GM21717 (cell line): ENCODE results near the gene COL9A3.

Experiments
- ATAC-seq: cut with Tn5 transposase; IDR thresholded peaks from one replicate; pipeline ENCODE4 v1.9.1; 2021; ENCODE audit warnings: mild to moderate bottlenecking, moderate library complexity; ENCODE audit not compliant: unreplicated experiment

Gene COL9A3

DNA sequence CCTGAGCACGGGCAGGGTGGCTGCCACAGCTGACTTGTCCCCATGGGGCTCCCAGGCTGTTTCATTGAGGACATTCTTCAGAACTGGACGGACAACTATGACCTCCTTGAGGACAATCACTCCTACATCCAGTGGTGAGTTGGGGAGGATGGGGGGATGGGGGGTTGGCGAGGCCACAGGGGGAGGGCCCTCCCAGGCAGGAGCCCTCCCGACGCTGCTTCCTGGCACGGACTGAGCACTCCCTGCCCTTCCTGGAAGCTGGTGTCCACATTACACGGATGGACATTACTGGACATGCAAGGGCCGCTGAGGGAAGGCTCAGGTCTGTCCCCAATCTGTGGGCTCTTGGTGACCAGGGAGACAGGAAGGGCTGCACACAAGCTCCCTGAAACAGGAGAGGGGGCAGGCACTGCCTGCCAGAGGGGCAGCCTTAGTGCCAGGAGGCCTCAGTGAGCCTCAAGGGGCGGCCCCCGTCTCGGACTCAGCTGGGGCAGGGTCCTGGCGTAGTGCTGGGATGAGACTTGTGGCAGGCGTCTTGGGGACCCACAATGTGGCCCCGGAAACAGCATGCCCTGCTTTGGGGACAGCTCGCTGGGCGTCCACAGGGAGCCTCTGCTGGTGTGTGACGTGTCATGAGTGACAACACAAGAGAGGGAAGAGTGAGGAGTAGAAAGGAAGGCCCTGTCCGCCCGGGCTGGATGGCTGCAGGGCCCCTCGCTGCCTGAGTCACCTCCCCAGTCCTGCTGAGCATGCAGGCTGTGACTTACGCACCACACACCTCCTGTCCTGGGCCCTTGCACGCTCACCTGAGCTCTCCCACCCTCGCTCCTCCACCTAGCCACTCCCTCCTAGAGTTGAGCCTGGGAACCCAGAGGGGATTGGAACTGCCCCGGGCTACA lies 7.1 kb upstream of the COL9A3 start:
- ATAC-seq: no peak

DNA sequence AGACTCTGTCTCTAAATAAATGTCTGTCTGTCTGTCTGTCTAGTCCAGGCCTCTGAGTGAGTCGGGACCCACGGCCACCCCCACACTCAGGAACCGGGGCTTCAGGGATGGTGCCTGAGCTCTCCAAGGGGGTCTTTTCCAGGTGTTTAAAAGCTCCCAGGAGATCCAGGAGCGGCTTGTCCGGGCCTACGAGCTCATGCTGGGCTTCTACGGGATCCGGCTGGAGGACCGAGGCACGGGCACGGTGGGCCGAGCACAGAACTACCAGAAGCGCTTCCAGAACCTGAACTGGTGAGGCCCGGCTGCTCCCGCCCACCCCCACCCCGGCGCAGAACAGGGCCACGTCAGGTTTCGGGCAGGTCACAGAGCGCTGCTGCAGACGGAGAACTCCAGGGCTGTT lies 5.5 kb upstream of the COL9A3 start:
- ATAC-seq: no peak

GRCh38 chr20:62811720-62812119 lies 5.1 kb upstream of the COL9A3 start:
- ATAC-seq: no peak

DNA sequence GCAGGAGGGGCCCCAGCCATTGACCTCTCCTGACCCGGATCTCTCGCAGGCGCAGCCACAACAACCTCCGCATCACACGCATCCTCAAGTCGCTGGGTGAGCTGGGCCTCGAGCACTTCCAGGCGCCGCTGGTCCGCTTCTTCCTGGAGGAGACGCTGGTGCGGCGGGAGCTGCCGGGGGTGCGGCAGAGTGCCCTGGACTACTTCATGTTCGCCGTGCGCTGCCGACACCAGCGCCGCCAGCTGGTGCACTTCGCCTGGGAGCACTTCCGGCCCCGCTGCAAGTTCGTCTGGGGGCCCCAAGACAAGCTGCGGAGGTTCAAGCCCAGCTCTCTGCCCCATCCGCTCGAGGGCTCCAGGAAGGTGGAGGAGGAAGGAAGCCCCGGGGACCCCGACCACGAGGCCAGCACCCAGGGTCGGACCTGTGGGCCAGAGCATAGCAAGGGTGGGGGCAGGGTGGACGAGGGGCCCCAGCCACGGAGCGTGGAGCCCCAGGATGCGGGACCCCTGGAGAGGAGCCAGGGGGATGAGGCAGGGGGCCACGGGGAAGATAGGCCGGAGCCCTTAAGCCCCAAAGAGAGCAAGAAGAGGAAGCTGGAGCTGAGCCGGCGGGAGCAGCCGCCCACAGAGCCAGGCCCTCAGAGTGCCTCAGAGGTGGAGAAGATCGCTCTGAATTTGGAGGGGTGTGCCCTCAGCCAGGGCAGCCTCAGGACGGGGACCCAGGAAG lies 4.5 kb upstream of the COL9A3 start:
- ATAC-seq: no peak

DNA sequence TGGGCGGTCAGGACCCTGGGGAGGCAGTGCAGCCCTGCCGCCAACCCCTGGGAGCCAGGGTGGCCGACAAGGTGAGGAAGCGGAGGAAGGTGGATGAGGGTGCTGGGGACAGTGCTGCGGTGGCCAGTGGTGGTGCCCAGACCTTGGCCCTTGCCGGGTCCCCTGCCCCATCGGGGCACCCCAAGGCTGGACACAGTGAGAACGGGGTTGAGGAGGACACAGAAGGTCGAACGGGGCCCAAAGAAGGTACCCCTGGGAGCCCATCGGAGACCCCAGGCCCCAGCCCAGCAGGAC lies 4.0 kb upstream of the COL9A3 start:
- ATAC-seq: no peak

DNA sequence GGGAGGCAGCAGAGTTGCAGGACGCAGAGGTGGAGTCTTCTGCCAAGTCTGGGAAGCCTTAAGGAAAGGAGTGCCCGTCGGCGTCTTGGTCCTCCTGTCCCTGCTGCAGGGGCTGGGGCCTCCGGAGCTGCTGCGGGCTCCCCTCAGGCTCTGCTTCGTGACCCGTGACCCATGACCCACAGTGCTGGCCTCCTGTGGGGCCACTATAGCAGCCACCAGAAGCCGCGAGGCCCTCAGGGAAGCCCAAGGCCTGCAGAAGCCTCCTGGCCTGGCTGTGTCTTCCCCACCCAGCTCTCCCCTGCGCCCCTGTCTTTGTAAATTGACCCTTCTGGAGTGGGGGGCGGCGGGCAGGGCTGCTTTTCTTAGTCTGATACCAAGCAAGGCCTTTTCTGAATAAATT lies 3.3 kb upstream of the COL9A3 start:
- ATAC-seq: no peak

- no peak for ATAC-seq
These were observed 2.7 kb upstream of the COL9A3 start for GRCh38 chr20:62814060-62814708.

DNA sequence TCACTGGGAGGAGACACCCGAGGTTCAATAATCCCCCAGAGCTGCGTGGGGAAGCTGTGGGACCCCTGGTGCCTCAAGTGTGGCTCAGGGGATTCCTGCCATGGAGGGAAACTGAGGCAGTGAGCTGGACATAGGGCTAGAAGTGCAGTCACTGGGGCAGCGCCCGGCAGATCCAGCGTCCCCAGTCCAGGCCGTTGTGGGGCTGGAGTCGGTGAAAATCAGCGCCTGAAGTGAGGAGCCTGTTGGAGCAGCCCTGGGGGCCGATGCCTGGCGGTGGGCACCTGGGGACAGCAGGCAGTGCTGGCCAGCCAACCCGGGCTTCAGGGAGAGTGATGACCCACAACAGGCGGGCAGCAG lies 2.2 kb upstream of the COL9A3 start:
- no peak for ATAC-seq

DNA sequence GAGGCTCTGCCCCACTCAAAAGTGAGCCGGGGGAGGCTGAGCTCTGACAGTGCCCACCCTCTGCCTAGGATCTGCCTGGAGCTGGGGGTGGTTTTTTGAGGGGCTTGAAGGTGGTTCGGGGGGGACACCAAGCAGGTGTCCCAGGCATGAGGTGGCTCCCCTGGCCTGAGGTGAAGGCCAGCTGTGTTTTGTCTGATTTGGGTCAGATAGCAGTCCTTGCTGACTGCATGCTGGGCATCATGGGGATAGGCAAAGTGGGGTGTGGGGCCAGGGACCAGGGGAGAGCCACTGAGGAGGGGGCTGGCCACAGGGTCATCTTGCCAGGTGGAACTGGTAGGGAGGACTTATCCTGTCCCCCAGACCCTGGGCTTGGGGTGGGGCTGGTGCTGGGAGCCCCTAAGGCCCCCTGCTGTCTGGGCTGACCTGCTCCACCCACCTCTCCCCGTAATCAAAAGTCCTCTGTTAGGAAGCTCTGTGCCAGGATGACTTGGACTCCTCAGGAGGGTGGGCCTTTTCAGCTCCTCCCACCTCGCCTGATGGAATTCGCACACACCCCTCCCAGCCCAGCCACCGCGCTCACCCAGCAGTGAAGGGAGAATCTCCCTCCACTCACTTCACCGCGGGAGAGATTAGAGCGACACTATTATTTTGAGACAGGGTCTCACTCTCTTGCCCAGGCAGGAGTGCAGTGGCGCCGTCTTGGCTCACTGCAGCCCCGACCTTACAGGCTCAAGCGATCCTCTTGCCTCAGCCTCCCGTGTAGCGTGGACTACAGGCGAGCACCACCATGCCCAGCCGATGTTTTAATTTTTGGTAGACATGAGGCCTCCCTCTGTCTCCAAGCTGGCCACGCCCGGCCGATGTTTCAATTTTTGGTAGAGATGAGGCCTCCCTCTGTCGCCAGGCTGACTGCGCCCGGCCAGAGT lies 1.5 kb upstream of the COL9A3 start:
- no peak for ATAC-seq

- no peak for ATAC-seq
These were observed 593 bp upstream of the COL9A3 start for GRCh38 chr20:62816031-62816883.

GRCh38 chr20:62817975-62818591 lies 1.2 kb downstream of the COL9A3 start:
- ATAC-seq: no peak

- no peak for ATAC-seq
These were observed 2.0 kb downstream of the COL9A3 start for GRCh38 chr20:62818592-62819493.

GRCh38 chr20:62819494-62820174 lies 2.8 kb downstream of the COL9A3 start:
- ATAC-seq: no peak

DNA sequence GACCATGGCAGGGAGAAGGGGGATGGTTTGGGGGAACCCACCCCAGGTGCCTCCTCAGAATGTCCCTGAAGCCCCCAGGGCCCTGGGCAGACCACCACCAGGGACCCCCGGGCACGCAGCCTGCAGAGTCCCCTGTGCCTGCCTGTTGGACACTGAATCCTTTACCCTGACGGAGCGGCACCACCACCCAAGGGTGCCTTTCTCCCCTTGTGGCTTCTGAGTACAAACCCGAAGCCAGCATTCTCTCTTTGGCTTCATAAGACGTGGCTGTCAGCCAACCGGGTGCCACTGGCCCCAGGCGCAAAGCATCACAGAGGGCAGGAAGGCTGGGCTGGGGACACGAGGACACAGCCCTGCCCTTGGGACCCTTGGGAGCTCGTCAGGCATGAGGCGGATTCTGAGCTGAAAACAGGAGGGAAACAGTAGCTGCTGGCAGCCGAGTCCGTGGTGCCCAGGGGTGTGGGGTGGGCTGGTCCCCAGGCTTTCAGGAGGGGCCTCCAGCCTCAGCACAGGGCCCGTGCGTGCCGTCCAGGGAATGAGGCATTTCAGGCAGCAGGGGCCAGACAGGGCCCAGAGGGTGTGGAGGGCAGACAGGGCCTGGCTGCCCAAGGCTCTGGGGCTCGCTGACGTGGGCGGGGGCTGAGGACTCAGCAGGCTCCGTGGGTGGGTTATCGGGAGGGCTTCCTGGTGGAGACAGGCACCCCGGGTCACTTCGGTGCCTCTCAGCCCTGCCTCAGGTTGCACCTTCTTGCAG lies 3.5 kb downstream of the COL9A3 start:
- no peak for ATAC-seq

DNA sequence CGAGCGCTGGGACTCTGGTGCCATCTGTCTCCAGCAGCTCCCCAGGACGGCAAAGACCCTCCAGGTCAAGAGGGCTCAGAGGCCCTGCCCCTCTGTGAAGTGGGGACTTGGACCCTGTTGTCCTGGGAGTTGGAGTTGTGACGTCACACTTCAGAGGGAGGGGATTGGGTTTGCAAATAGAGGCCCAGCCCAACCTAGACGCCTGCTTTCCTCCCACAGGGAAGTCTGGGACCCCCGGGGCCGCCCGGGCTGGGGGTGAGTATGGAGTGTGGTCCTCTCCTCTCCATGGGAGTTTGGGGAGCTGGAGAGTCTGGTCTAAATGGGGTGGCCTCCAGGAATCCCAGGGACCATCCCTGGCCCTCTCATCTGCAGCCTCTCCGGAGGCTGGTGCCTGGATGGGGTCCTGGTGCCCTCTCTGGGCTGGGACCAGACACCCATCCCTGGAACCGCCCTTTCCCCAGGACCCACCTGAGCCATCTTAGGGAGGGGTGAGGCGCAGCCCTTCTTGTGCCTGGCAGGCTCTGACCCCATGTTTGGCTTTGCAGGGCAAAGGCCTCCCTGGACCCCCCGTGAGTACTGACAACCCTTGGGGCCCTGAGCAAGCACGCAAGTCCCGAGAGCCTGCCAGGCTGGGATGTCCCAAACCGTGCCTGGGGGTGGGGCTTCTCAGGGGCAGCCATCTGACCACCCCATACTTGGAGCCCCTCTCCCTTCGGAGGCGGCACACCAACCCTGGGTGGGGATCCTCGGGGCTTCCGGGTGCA lies 4.3 kb downstream of the COL9A3 start:
- no peak for ATAC-seq

DNA sequence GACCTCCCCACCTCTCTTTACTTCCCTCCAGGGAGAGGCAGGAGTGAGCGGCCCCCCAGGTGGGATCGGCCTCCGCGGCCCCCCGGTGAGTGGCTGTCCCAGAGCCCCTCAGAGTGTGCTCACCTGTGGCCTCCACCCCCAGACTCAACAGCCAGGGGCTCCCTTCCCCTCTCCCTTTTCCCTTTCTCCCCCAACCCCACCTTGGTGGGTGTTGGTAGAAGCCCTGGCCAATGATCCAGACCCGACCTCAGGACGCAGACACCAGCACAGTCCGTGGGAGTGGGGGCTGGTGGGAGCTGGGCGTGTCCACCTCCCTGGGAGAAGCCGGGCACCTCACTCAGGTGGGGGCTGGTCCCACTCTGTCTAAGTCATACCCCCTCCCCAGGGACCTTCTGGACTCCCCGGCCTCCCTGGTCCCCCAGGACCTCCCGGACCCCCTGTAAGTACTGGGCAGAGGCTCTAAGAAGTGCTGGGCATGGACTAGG lies 4.9 kb downstream of the COL9A3 start:
- no peak for ATAC-seq
